NT2/D1 (cell line): ENCODE data around the gene COL23A1.

Experiments used
- SUZ12 ChIP-seq: IDR thresholded peaks from 2 replicates; pipeline ENCODE4 v1.6.1; 2011; ENCODE audit not compliant: insufficient read length, insufficient read depth; ENCODE audit errors: extremely low read depth
- YY1 ChIP-seq: IDR thresholded peaks from 2 replicates; pipeline ENCODE4 v1.6.1; 2011; ENCODE audit not compliant: insufficient read length, insufficient read depth
- ZNF274 ChIP-seq: IDR thresholded peaks from 2 replicates; pipeline ENCODE4 v1.6.1; 2011; ENCODE audit warnings: mild to moderate bottlenecking, low read depth, low read length

DNA sequence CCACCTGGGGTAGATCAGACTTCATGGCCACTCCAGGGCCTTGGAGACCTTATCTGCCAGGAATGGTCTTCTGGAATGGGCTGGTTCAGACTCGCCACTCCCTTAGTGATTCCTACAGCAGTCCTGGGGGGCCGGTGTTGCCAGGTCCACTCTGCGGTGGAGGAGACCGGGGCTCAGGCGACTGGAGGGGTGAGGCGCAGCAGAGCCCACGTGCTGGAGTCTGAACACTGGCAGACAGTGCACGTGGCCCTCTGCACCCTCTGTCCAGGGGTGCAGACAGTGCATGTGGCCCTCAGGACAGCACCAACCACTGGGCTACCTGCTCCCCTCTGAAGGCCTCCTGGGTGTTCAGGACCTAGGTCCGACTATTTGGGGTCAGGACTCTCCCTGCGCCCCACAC, 262.7 kb downstream of the COL23A1 start:
- no peak for TF ChIP-seq YY1
- TF ChIP-seq ZNF274 = no peak
- no peak for TF ChIP-seq SUZ12
